NCI-H128 (cell line): ENCODE results near the gene PPP1R9A.
"Not testable (repeated sequence)": the region's sequence is repeated elsewhere in the genome, so short reads cannot be mapped to it uniquely, and the experiment has no call there.

Experiments used
- DNase-seq: peaks from one replicate; lab custom pipeline; 2025; ENCODE audit not compliant: unreplicated experiment; lab: John Stamatoyannopoulos, UW

The PPP1R9A gene

DNA sequence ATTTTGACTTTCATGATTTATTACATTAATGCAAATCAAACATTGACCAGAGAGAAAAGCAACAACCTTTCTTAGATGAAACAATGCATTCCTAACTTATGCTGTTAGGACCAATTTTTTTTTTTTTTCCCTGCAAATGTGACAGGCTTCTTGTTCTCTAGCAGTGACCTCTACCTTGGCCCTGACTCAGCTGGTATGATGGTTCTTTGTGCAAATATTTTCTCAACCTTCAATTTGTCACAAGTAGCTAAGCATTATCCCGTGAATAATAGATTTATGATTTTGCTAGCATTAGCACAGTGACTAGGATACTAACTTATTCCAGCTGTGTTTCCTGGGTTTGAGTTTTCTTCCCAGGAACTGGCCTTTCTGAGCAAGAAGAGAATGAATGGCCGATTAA is 64.9 kb downstream of the PPP1R9A start:
- no peak for DNase-seq

DNA sequence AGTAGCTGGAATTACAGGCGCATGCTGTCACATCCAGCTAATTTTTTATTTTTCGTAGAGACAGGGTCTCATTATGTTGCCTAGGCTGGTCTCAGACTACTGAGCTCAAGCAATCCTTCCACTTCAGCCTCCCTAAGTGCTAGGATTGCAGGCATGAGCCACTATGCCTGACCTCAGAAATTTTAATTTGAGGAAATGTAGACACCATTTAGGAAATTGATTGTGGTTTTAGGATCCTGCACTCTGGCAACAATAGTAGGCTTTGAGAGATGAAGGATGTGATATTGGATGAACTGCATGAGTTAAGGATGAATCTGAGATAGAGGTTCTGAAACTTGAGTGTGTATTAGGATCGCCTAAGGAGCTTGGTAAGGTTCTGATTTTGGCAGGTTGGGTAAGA is 66.5 kb downstream of the PPP1R9A start:
- DNase-seq = no peak

DNA sequence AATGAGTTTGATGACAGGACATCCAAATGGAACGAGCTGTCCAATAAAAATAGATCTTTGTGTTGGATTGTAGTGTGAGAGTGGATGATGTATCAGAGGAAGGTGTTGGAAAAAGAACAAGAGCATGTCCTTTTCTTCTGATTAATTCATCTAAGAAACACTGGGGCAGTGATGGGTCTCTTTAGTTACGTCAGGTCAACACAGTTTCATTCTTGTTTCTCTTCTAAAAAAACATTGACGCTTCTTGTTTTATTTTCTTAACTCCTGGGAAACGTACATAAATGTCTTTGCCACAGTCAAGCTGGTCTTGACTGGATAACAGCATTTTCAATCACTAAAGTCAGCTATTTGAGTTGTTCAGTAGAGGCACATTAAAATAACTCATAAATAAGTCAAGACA is 67.0 kb downstream of the PPP1R9A start:
- no peak for DNase-seq

DNA sequence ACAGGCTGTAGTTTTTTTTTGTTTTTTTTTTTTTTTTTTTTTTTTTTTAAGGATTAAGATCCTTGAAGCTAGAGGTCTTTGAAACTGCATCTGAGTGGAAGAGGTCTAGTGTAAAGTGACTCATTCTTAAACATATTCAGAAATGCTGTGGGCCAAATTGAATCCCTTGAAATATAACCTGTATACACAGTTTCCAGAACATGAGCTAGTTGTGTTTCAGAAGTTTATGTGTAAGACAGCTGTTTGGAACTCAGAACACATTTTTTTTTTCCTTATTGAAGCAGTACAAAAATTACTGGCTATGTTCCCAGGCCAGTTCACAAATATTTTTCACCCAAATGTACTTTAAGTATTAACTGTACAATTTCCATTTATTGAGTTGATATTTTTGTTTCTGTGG is 67.9 kb downstream of the PPP1R9A start:
- DNase-seq = no peak

DNA sequence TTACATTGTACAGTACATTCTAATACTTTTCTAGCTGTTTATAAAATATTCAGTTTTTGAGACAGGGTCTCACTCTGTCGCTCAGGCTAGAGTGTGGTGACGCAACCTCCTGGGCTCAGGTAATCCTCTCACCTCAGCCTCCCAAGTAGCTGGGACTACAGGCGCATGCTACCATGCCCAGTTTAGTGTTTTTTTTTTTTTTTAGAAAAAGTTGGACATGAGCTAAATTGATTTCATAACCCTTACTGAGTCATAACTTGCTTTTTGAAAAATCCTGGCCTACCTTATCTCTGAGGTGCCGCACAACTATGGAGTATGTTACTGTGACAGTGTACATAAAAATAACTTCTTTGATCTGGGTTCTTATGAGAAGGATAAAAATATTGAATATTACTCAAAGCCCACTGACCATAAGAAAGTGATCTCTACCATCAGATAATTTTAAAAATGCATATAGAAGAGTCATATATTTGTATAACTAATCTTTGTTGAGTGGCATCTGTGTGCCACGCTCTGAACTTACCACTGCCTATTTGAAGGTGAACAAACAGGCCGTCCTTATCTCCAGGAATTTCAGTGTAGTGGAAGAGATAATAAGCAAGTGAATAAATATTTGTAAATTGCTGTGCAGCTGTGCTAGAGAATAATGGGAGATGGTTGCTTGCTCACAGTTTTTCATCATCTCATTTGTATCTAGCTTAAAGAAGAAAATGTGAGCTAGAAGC is 73.2 kb downstream of the PPP1R9A start:
- no peak for DNase-seq

DNA sequence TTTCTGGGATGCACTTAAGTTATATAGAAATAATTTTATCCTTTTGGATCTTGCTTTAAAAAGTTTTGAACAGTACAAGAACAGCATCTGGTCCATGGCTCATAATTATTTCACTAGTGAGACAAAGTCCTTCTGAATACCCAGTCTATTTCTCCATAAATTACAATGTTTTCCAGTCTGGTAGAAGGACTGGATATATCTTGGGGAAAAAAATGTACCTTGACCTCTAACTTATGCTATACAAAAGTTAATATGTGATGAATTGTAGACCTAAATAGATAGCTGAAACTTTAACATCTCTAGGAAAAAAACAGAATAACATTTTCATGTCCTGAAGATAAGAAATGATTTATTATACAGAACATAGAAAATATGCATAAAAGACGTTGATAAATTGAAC is 88.5 kb downstream of the PPP1R9A start:
- no peak for DNase-seq

- DNase-seq = no peak
These were observed 89.0 kb downstream of the PPP1R9A start for GRCh38 chr7:94996369-94996768.

DNA sequence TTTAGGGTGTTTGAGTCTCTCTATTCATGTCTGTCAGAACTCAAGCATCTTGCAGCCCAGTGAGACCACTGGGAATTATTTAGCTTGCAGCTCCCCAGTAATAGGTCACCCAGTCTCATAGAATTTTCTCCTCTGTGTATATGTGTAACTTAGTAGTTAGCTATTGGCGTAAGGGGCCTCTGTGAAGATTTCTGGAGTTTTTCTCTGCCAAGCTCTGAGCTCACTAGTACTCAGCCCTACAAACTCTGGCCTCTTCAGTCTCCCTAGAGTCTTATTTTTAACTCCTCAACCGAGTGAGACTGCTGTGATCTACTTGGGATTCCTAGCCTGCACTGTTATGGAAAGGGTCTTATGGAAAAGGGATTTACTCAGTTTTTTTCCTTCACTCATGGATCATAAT is 90.2 kb downstream of the PPP1R9A start:
- DNase-seq = no peak

GRCh38 chr7:94998266-94999068 is 91.1 kb downstream of the PPP1R9A start:
- DNase-seq = no peak

DNA sequence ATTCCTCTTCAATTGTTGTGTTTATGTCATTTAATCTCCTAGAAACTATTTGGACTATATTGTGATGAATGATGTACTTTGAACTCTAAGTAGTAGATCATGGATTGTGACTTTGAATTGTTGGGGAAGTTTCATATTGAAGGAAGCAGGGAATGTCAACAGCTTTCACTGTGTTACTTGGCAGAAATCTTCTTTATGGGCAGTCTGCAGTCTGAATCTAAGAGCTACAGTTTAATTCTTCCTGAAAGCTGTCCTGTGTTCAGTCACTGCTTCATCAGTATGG is 91.6 kb downstream of the PPP1R9A start:
- no peak for DNase-seq

GRCh38 chr7:94999601-95000000 is 92.2 kb downstream of the PPP1R9A start:
- DNase-seq = not testable (repeated sequence)

DNA sequence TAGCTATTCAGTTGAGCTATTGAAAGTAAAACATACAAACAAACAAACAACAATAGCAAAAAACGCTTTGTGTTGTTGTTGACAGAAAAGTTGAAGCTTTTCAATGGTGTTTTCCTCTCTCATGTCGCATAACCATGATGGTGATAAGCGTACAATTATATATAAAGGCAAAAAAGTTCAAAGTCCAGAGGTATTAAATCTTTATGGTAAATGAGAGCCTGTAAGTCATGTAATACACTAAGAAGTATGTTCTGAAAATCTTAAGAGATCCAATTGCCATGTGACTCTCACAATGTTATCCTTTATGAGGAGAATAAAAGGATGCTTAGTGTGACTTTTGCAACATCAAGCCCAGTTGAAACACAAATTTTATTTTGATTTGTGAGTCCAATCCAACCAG is 93.9 kb downstream of the PPP1R9A start:
- no peak for DNase-seq

- DNase-seq = no peak
These were observed 94.6 kb downstream of the PPP1R9A start for GRCh38 chr7:95001815-95002561.

DNA sequence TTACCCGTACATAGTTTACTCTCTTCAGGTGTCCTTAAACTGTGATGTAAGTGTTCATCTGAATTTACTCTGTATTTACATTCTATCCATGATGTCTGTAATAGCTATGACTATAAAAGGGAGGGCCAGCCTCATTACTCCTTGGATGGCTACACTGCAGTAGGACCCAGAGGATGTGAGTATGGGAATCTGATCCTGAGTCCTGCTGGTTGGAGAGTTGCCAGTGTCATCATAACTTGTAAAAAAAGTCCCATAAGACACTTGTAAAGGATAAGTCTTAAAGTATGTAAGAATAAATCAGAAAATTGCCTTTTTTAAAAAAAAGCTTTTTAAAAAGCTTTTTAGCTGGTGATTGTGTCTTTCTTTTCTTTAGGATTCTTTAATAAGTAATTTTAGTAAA is 95.4 kb downstream of the PPP1R9A start:
- no peak for DNase-seq

DNA sequence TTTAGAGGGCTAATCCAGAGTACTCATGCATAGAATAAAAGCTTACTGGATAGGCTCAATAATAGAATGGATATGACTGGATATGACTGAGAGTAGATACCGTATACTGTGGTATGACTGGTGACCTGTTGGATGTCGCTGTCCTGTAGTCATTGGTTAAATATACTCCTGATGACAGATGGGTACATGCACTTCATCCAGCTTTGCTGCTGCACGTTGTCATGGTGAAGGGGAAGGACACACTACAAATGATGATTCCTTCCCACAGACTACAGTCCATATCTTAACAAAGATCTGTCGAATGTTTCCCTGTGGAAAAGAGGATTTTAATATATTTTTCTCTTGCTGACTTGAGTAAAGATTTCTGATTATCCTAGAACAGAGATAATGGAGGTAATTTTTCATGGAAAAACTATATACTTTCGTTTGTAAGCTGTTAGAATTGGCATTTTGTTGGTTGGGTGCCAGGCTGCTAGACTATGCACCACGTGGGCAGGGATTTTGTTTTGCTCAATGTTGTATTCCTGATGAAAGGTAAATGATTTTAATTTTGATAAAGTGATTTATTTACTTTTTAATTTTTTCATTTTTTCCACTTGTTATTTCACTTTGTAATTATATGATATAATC is 97.3 kb downstream of the PPP1R9A start:
- DNase-seq = no peak

- DNase-seq = no peak
These were observed 98.6 kb downstream of the PPP1R9A start for GRCh38 chr7:95006010-95006409.

DNA sequence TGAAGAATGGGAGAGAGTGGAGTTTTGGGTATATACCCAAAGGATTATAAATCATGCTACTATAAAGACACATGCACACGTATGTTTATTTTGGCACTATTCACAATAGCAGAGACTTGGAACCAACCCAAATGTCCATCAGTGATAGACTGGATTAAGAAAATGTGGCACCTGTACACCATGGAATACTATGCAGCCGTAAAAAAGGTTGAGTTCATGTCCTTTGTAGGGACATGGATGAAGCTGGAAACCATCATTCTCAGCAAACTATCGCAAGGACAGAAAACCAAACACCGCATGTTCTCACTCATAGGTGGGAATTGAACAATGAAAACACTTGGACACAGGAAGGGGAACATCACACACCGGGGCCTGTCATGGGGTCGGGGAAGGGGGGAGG is 101.4 kb downstream of the PPP1R9A start:
- not testable (repeated sequence) for DNase-seq

GRCh38 chr7:95011146-95011928 is 103.9 kb downstream of the PPP1R9A start:
- no peak for DNase-seq

DNA sequence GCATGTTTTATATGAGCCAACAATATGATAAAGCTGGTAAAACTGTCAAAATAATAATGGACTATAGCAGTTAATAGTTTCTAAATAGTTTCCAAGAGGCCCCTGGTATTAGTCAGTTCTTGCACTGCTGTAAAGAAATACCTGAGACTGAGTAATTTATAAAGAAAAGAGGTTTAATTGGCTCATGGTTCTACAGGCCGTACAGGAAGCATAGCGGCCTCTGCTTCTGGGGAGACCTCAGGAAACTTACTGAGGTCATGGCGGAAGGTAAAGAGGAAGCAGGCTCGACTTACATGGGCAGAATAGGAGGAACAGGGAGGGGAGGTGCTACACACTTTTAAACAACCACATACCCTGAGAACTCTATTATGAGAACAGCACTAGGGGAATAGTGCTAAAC is 104.6 kb downstream of the PPP1R9A start:
- DNase-seq = no peak

GRCh38 chr7:95018021-95018420 is 110.6 kb downstream of the PPP1R9A start:
- no peak for DNase-seq

DNA sequence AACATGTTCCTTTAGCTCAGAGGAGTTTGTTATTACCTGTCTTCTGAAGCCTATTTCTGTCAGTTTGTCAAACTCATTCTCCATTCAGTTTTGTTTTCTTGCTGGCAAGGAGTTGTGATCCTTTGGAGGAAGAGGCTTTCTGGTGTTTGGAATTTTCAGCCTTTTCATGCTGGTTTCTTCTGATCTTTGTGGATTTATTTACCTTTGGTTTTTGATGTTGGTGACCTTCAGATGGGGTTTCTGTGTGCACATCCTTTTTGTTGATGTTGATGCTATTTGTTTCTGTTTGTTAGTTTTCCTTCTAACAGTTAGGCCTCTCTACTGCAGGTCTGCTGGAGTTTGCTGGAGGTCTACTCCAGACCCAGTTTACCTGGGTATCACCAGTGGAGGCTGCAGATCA is 118.6 kb downstream of the PPP1R9A start:
- DNase-seq = no peak
